GM21723 (cell line): Measurements from ENCODE around the gene MAGI2.

ENCODE experiments used
- ATAC-seq: cut with Tn5 transposase; IDR thresholded peaks from one replicate; pipeline ENCODE4 v1.9.1; 2021; ENCODE audit warnings: mild to moderate bottlenecking, moderate library complexity; ENCODE audit not compliant: unreplicated experiment

MAGI2 gene

DNA sequence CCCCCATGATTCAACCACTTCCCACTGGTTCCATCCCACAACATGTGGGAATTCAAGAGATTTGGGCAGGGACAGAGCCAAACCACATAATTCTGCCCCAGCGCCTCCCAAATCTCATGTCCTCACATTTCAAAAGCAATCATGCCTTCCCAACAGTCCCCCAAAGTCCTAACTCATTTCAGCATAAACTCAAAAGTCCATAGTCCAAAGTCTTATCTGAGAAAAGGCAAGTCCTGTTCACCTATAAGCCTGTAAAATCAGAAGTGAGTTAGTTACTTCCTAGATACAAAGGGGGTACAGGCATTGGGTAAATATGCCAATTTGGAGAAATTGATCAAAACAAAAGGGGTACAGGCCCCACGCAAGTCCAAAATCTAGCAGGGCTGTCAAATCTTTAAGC, 272.9 kb downstream of the MAGI2 start:
- ATAC-seq, result no peak

GRCh38 chr7:79176859-79177477, 276.5 kb downstream of the MAGI2 start:
- no peak for ATAC-seq

GRCh38 chr7:79175374-79175773, 278.1 kb downstream of the MAGI2 start:
- no peak for ATAC-seq

DNA sequence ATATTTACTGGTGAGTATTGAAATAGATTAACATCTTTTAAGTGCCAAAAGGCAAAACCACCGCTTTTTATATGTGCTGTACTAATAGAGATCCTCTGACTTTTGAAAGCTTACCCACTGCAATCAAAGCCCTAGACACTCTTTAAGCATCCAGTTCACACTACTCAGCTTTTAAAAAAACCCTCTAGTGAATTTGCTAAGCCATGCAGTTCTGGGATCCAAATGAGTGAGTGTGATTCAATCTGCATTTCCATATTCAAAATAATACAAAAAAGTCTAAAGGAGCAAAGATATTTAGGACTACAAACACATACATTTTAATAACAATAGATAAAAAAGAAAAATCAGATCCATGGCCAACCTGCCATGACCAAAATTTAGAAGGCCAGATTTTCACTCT, 288.2 kb downstream of the MAGI2 start:
- no peak for ATAC-seq

DNA sequence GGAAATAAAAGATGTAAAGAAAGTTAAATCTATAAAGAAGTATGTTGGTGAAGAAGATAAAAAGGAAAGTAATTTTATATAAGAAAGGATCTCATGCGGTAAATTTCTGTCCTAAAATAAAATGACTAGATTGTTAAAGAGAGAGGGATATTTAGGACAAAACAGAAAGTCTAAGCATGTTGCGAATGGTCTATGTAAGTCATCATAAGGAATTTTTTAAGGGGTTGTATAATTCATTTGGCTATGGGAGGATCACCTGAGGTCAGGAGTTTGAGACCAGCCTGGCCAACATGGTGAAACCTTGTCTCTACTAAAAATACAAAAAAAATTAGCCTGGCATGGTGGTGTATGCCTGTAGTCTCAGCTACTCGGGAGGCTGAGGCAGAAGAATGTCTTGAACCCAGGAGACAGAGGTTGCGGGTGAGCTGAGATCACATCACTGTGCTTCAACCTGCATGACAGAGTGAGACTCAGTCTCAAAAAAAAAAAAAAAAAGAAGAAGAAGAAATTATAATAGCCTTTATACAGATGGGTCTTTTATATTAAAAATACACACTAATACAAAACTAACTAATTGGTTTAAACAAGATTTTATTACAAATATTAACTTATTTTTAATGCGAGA, 294.3 kb downstream of the MAGI2 start:
- ATAC-seq, result no peak

DNA sequence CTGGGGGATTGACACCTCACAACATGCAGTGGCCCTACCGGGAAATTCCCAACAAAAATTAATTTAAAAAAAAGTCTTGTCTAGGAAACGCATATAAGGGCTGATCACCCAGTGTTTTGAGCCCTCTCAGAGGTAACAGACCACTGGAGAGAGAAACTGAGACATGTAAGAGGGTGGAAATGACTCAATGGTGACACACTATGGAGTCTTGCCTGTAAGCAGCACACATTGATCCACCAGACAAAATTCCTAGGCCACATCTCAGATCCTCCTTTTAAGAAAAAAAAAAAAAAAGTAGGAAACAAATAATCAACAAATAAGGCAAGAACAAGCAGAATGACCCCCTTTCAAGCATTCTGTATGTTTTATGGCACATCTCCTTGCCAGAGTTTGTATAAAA, 296.2 kb downstream of the MAGI2 start:
- no peak for ATAC-seq

GRCh38 chr7:79149831-79150230, 303.6 kb downstream of the MAGI2 start:
- ATAC-seq, result no peak

DNA sequence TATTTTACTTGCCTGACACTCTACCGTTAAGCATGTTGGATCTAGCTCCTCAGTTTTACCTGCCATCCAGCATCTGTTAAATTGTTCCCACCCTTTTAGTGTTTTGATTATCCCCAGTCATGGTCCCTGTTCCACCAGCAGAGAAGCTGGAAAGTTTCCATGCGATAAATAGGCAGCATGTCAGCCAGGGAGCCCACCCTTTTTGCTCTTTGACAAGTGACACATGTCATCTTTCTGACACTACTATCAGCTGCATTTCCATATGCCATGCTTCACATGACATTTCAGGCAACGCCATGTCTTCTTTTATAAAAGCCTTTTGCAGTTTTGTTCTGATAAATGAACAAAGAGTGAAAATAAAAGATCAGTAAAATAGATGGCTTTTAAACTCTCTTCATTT, 310.8 kb downstream of the MAGI2 start:
- ATAC-seq, result no peak

DNA sequence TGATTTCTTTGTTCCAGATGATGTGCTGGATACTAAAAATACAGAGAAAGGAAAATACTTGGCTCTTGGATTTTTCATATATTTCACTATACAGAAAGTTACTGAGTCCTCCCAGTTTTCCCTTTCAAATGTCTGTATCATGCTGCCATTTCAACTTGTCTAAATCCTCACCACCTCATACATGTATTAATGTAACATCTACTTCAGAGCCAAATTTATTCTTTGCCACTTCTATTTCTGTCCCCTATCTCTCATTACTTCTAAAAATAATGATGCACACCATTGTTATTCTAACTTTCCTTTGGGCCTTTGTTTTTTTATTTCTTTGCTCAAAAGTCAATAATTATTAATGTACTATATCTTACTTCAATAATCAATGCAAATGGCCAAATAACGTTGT, 312.2 kb downstream of the MAGI2 start:
- no peak for ATAC-seq

- no peak for ATAC-seq
Observed at GRCh38 chr7:79137942-79138341, 315.5 kb downstream of the MAGI2 start.

GRCh38 chr7:79132844-79133451, 320.5 kb downstream of the MAGI2 start:
- no peak for ATAC-seq

- ATAC-seq, result no peak
Observed at GRCh38 chr7:79130715-79131114, 322.8 kb downstream of the MAGI2 start.

DNA sequence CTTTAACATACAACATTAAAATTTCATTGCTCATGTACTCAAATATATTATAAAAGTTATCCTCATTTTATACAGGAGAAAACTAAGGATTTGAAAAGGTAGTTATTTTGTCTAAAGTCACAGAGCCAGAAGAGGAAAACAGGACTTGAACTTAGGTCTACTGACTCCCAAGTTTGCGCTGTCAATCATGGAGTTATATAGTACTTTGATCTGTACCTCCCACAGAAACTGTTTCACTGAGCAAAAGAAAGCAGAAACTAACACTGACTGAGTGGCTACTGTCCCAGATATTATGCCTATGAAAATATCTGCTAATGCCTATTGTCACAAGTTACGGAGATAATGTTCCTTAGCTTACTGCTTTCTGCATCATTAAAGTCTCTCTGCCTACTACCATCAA, 329.1 kb downstream of the MAGI2 start:
- ATAC-seq, result no peak

- no peak for ATAC-seq
Observed at GRCh38 chr7:79118143-79118542, 335.3 kb downstream of the MAGI2 start.

- no peak for ATAC-seq
Observed at GRCh38 chr7:79096361-79096805, 357.1 kb downstream of the MAGI2 start.

- ATAC-seq, result no peak
Observed at GRCh38 chr7:79093421-79093820, 360.0 kb downstream of the MAGI2 start.

DNA sequence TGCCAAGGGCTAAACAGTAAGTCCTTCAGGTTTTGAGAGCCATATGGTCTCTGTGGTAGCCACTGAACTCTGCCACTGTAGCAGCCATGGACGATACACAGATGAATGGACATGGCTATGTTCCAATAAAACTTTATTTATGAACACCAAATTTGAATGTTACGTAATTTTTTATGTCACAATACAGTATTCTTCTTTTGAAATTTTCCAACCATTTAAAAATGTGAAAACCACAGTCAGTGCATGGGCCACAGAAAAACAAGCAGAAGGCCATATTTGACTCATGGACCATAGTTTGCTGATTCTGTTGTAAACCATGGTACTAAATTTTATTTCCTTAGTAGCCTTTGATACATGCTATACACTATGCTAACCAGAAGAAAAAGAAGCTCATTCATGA, 361.8 kb downstream of the MAGI2 start:
- ATAC-seq, result no peak

DNA sequence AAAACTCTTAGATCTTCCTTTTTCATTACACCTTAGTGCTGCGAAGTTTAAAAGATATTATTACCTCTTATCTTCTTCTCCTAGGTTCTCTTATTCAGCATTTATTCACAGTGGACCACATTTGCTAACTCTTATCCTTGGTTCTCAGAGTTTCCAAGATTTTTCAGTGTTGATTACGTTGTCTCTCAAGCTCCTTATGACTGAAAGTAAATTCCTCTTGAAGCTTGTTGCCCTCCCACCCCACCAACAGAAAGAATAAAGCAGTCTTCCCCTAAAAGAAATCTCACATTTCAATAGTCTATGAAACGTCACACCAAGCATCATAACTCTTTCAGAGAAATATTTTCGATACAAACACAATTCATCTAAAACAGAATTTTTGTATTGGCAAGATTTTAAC, 362.5 kb downstream of the MAGI2 start:
- ATAC-seq, result no peak

- ATAC-seq, result no peak
Observed at GRCh38 chr7:79090543-79090942, 362.9 kb downstream of the MAGI2 start.

DNA sequence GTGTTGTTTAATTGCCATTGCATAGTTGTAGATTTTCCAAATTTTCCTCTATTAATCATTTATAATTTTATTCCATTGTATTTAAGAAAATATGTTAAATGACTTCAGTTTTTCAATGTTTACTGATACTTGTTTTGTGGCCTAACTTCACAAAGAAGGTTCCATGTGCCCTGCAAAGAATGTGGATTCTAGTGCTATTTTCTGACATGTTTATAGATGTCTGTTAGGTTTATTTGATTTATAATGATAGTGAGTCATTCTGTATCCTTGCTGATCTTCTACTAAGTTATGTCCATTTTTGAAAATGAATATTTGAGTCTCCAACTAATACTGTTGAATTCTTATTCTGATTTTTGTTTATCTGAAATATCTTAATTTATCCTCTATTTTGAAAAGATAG, 369.0 kb downstream of the MAGI2 start:
- ATAC-seq, result no peak

GRCh38 chr7:79079919-79080554, 373.4 kb downstream of the MAGI2 start:
- ATAC-seq, result no peak

- no peak for ATAC-seq
Observed at GRCh38 chr7:79078273-79078672, 375.2 kb downstream of the MAGI2 start.
